Right lobe of liver (tissue), 6 donors: ENCODE data around the gene PPA2. TPM values are rescaled to one million over a fixed set of nuclear protein-coding genes. Genes with fewer than 3 reads are reported as not detected.
A peak's percentile ranks its signal among the peaks of the same experiment; 100 is the strongest.

Experiments used
- ATAC-seq, 4 donors: fragments of 200-7000 bp; cut with Tn5 transposase; one replicate each; pipeline ENCODE4 v1.9.1; 2020; ENCODE audit warnings: mild to moderate bottlenecking in 4 of 4, moderate library complexity in 4 of 4
- DNase-seq, 3 donors: peaks; one replicate each; pipeline ENCODE4 v3.0.0-alpha.2; 2020
- H3K27ac ChIP-seq, 3 donors: fragments of 200-600 bp; one replicate each; pipeline ENCODE4 v1.8.0; 2022
- H3K27me3 ChIP-seq, 2 donors: fragments of 200-600 bp; one replicate each; pipeline ENCODE4 v1.8.0; 2022
- H3K36me3 ChIP-seq, 4 donors: fragments of 200-600 bp; sonication (generic) in 1 of 4; one replicate each; pipeline versions ENCODE4 v1.5.1 to v1.8.0; 2017 to 2022; ENCODE audit warnings: control low read depth in 1 of 4
- H3K4me1 ChIP-seq, 4 donors: fragments of 200-600 bp; sonication (generic) in 1 of 4; one replicate each; pipeline versions ENCODE4 v1.5.1 to v1.8.0; 2017 to 2022; ENCODE audit warnings: control low read depth in 1 of 4
- H3K4me3 ChIP-seq, 3 donors: fragments of 200-600 bp; one replicate each; pipeline ENCODE4 v1.8.0; 2022
- H3K9me3 ChIP-seq, 4 donors: fragments of 200-600 bp; sonication (generic) in 1 of 4; one replicate each; pipeline versions ENCODE4 v1.5.1 to v1.8.0; 2017 to 2022; ENCODE audit warnings: control low read depth in 1 of 4
- CTCF ChIP-seq, 4 donors: fragments of 200-600 bp in 3 of 4; fragments of 450-650 bp in 1 of 4; IDR thresholded peaks; one replicate each; pipeline versions ENCODE4 v1.5.1 to v1.8.0; 2016 to 2022; ENCODE audit warnings: antibody characterized with exemption in 4 of 4, mild to moderate bottlenecking in 2 of 4
- POLR2A ChIP-seq: fragments of 450-650 bp; IDR thresholded peaks from one replicate; pipeline ENCODE4 v1.6.1; 2017; ENCODE audit warnings: antibody characterized with exemption, mild to moderate bottlenecking
- WGBS: methylation state at CpG from one replicate; pipeline ENCODE4 v1.1.6; 2018; ENCODE audit warnings: low coverage, low lambda C conversion rate; ENCODE audit not compliant: insufficient coverage; ENCODE audit errors: missing lambda C conversion rate; 5-methylcytosine and 5-hydroxymethylcytosine counted together
- intact Hi-C, 2 donors: fragments of 100-400 bp; cut with DNase I; formaldehyde crosslinking; loops; one replicate each; pipeline versions ENCODE4 v1.11.2 to v1.14.1; 2022
- total RNA-seq, 6 experiments: library from RNA; depleted of rRNA in 2 of 6; stranded (reverse); fragments of >200 nt in 2 of 6; fragmentation: NEBNext Ultra II Directional in 3 of 6; extraction: Animal tissue kit (Norgen Biotek cat#: 25700) in 3 of 6; gene quantifications; one replicate each; pipeline versions ENCODE4 v1.1.0 to v1.2.4, GENCODE V29; 2016 to 2023
- donor health status: DM: no; HTN: yes; CAD: no.
- donor health status: DM: no; HTN: no; CAD: no.
- donor health status: DM: no; HTN: no; CAD: no.
- donor health status: DM: no; HTN: yes; CAD: no.
- donor health status: DM: no; HTN: yes; CAD: no.

The PPA2 gene
- total RNA-seq, 6 experiments from 2014 or later: 45.9 to 78.3 (median 65.1) TPM

GRCh38 chr4:105346869-105347268 is 127.0 kb downstream of the PPA2 start:
- intact Hi-C loops: no loop called here
- Histone ChIP-seq H3K4me1 (no peaks in the 10 kb centered on the region), H3K4me3 (no peak overlapping the region), H3K27me3 (no peaks in the 10 kb centered on the region), H3K9me3 (no peaks in the 10 kb centered on the region), H3K36me3 (no peaks in the 10 kb centered on the region), H3K27ac (no peak overlapping the region)
- no peak for ATAC-seq
- no peak for DNase-seq
- TF ChIP-seq POLR2A: no peak
- TF ChIP-seq CTCF (IDR thresholded peaks at IDR 0.05): no peak
- WGBS: 74% methylated on average over 2 of the region's 2 CpGs

GRCh38 chr4:105345838-105346237 is 128.0 kb downstream of the PPA2 start:
- intact Hi-C loops: no loop called here
- Histone ChIP-seq H3K9me3 (no peaks in the 10 kb centered on the region), H3K27me3 (no peaks in the 10 kb centered on the region), H3K4me1 (no peaks in the 10 kb centered on the region), H3K27ac (no peak overlapping the region), H3K36me3 (no peaks in the 10 kb centered on the region), H3K4me3 (no peak overlapping the region)
- WGBS: 100% methylated on average over 2 of the region's 2 CpGs
- DNase-seq (no peak), ATAC-seq (no peak)
- no peak for TF ChIP-seq CTCF (IDR thresholded peaks at IDR 0.05)

DNA sequence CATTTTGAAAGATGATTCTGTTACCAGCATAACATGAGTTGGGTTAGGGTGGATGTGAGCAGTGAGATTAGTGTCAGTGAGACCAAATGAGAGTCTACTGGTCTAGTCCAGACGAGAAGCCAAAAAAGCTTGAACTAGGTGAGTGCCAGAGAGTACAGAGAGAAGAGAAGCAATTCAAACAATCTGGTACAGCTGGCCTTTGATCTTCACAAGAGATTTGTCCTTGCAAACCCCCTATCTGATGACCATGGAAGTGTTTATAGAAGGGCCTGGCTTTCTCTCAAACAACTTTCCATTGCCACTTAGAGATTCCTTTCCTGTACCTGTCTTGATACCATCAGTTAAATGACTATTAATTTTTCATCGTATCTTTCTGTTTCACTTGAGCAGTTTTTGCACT is 128.5 kb downstream of the PPA2 start:
- Histone ChIP-seq H3K27me3 (no peaks in the 10 kb centered on the region), H3K4me1 (no peaks in the 10 kb centered on the region), H3K36me3 (no peaks in the 10 kb centered on the region), H3K27ac (no peak overlapping the region), H3K9me3 (no peaks in the 10 kb centered on the region), H3K4me3 (no peak overlapping the region)
- TF ChIP-seq CTCF (IDR thresholded peaks at IDR 0.05) (no peak), POLR2A (no peak)
- no peak for DNase-seq
- ATAC-seq: peak in 2 of 4 donors; percentile 63 to 93
- intact Hi-C loops: no loop called here
- WGBS: 54% methylated on average over 2 of the region's 2 CpGs

GRCh38 chr4:105344141-105344540 is 129.7 kb downstream of the PPA2 start:
- intact Hi-C loops: no loop called here

More at GRCh38 chr4:105344141-105344540, 129.7 kb downstream of the PPA2 start:
- Histone ChIP-seq H3K27ac (no peak overlapping the region), H3K4me1 (no peaks in the 10 kb centered on the region), H3K36me3 (no peaks in the 10 kb centered on the region), H3K27me3 (no peaks in the 10 kb centered on the region), H3K9me3 (no peaks in the 10 kb centered on the region), H3K4me3 (no peak overlapping the region)
- TF ChIP-seq CTCF (IDR thresholded peaks at IDR 0.05) (no peak), POLR2A (no peak)
- ATAC-seq: no peak
- no peak for DNase-seq
